ENCODE results near the gene ADCY4. TPM values are rescaled to one million over a fixed set of nuclear protein-coding genes. Genes with fewer than 3 reads are reported as not detected.

The ADCY4 gene
- total RNA-seq, 4 donors from 2014 or later: 12.1 to 53.6 (median 26.9) TPM

GRCh38 chr14:24340606-24341005 is 5.7 kb upstream of the ADCY4 start:
- Histone ChIP-seq H3K27ac (no peak overlapping the region), H3K27me3 (no peaks in the 10 kb centered on the region), H3K36me3 (peaks cover 0 to 26% (median 0%) of the 10 kb centered on the region in 3 donors), H3K9me3 (no peaks in the 10 kb centered on the region), H3K4me1 (peaks cover 0 to 17% (median 5%) of the 10 kb centered on the region in 4 donors), H3K4me3 (no peak overlapping the region)
- no peak for DNase-seq
- TF ChIP-seq, protein P1, sequence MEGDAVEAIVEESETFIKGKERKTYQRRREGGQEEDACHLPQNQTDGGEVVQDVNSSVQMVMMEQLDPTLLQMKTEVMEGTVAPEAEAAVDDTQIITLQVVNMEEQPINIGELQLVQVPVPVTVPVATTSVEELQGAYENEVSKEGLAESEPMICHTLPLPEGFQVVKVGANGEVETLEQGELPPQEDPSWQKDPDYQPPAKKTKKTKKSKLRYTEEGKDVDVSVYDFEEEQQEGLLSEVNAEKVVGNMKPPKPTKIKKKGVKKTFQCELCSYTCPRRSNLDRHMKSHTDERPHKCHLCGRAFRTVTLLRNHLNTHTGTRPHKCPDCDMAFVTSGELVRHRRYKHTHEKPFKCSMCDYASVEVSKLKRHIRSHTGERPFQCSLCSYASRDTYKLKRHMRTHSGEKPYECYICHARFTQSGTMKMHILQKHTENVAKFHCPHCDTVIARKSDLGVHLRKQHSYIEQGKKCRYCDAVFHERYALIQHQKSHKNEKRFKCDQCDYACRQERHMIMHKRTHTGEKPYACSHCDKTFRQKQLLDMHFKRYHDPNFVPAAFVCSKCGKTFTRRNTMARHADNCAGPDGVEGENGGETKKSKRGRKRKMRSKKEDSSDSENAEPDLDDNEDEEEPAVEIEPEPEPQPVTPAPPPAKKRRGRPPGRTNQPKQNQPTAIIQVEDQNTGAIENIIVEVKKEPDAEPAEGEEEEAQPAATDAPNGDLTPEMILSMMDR (IDR thresholded peaks at IDR 0.05): no peak
- no peak for TF ChIP-seq POLR2A (IDR thresholded peaks at IDR 0.05)

GRCh38 chr14:24339284-24340151 is 4.6 kb upstream of the ADCY4 start, which contains the start of gene RIPK3:
RIPK3 (minus strand) TSS chr14:24339991; CDS start chr14:24339826, 165 bp downstream.
- Histone ChIP-seq H3K27me3 (peaks cover 0 to 9% of the 10 kb centered on the region in 2 donors), H3K27ac (peak within 1 kb of the TSS; percentile 58 to 83 (median 78)), H3K36me3 (peaks cover 0 to 26% (median 0%) of the 10 kb centered on the region in 3 donors), H3K9me3 (no peaks in the 10 kb centered on the region), H3K4me1 (peaks cover 0 to 26% (median 10%) of the 10 kb centered on the region in 4 donors), H3K4me3 (peak within 1 kb of the TSS; percentile 66 to 75 (median 70))
- DNase-seq: peak; percentile 84 to 93 (median 87)
- TF ChIP-seq, protein P1 (IDR thresholded peaks at IDR 0.05): no peak
- peak; percentile 44 to 50 for TF ChIP-seq POLR2A (IDR thresholded peaks at IDR 0.05)

DNA sequence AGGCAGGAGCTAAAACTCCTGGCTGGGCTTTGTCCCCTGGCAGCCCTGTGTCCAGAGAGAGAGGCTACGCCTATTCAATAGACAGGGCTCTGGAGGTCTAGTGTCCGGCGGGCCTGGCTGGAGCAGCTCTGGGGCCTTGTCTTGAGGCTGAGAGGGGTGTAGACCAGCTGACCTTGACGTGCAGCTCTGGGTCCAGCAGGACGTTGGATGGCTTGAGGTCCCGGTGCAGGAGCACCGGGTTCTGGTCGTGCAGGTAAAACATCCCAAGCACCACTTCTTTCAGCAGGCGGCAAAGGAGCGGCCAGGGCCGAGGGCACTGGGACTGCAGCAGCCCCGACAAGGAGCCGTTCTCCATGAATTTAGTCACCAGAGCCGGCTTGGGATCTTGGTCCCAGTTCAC is 4.0 kb upstream of the ADCY4 start:
- Histone ChIP-seq H3K36me3 (peaks cover 0 to 26% (median 0%) of the 10 kb centered on the region in 3 donors), H3K4me3 (peak overlapping the region; percentile 66 to 75 (median 70)), H3K4me1 (peaks cover 0 to 32% (median 16%) of the 10 kb centered on the region in 4 donors), H3K9me3 (no peaks in the 10 kb centered on the region), H3K27me3 (peaks cover 0 to 12% of the 10 kb centered on the region in 2 donors), H3K27ac (peak overlapping the region in 1 of 4 donors; percentile 83)
- TF ChIP-seq, protein P1 (IDR thresholded peaks at IDR 0.05): no peak
- TF ChIP-seq POLR2A (IDR thresholded peaks at IDR 0.05): no peak
- DNase-seq: no peak

DNA sequence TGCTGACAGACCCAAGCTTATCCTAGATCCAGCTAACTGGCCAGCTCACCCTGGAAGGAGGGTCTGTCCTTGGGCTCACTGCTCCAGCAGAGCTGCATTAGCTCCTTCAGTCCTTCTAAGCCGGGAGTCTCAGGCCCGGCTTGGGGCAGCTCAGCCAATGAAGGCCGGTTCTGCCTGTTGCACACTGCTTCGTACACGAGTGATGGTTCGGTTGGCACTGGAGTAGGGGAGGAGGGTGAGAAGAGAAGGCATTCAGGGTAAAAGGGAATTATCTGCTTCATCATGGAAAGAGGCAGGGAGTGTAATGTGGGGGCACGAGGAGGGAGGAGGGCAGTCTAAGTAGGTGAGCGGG is 2.9 kb upstream of the ADCY4 start:
- Histone ChIP-seq H3K9me3 (no peaks in the 10 kb centered on the region), H3K36me3 (peaks cover 0 to 26% (median 0%) of the 10 kb centered on the region in 3 donors), H3K27ac (no peak overlapping the region), H3K4me3 (no peak overlapping the region), H3K27me3 (peaks cover 0 to 12% of the 10 kb centered on the region in 2 donors), H3K4me1 (peaks cover 0 to 42% (median 25%) of the 10 kb centered on the region in 4 donors)
- TF ChIP-seq, protein P1 (IDR thresholded peaks at IDR 0.05): no peak
- no peak for TF ChIP-seq POLR2A (IDR thresholded peaks at IDR 0.05)
- DNase-seq: no peak

GRCh38 chr14:24337144-24337823 is 2.4 kb upstream of the ADCY4 start:
- Histone ChIP-seq H3K27ac (no peak overlapping the region), H3K4me1 (peaks cover 5 to 47% (median 30%) of the 10 kb centered on the region in 4 donors), H3K27me3 (peaks cover 0 to 12% of the 10 kb centered on the region in 2 donors), H3K4me3 (no peak overlapping the region), H3K9me3 (no peaks in the 10 kb centered on the region), H3K36me3 (peaks cover 0 to 26% (median 0%) of the 10 kb centered on the region in 3 donors)
- DNase-seq: no peak
- TF ChIP-seq, protein P1 (IDR thresholded peaks at IDR 0.05): no peak
- TF ChIP-seq POLR2A (IDR thresholded peaks at IDR 0.05): no peak

All from Peyer's patch (tissue), 4 donors.